ENCODE data around the gene SOX5.
"Not testable (repeated sequence)": the region's sequence is repeated elsewhere in the genome, so short reads cannot be mapped to it uniquely, and the experiment has no call there.

DNA sequence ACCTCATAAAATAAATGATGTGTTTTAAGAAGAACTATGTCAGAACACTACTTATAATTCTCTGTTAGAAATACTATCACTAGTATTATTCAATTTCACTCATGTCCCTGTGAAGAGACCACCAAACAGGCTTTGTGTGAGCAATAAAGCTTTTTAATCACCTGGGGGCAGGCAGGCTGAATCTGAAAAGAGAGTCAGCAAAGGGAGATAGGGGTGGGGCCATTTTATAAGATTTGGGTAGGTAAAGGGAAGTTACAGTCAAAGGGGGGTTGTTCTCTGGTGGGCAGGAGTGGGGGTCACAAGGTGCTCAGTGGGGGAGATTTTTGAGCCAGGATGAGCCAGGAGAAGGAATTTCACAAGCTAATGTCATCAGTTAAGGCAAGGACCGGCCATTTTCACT, 443.7 kb downstream of the SOX5 start:
- TF ChIP-seq, protein P1, sequence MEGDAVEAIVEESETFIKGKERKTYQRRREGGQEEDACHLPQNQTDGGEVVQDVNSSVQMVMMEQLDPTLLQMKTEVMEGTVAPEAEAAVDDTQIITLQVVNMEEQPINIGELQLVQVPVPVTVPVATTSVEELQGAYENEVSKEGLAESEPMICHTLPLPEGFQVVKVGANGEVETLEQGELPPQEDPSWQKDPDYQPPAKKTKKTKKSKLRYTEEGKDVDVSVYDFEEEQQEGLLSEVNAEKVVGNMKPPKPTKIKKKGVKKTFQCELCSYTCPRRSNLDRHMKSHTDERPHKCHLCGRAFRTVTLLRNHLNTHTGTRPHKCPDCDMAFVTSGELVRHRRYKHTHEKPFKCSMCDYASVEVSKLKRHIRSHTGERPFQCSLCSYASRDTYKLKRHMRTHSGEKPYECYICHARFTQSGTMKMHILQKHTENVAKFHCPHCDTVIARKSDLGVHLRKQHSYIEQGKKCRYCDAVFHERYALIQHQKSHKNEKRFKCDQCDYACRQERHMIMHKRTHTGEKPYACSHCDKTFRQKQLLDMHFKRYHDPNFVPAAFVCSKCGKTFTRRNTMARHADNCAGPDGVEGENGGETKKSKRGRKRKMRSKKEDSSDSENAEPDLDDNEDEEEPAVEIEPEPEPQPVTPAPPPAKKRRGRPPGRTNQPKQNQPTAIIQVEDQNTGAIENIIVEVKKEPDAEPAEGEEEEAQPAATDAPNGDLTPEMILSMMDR (IDR thresholded peaks at IDR 0.05) = not testable (repeated sequence)
- TF ChIP-seq POLR2A (IDR thresholded peaks at IDR 0.05) = not testable (repeated sequence)

Data from right lobe of liver (tissue), 4 donors.